Heart left ventricle (tissue), 16 donors: ENCODE results near the gene GHR. TPM values are rescaled to one million over a fixed set of nuclear protein-coding genes. Genes with fewer than 3 reads are reported as not detected.

Source experiments
- ATAC-seq, 4 donors: fragments of 200-7000 bp; cut with Tn5 transposase; one replicate each; pipeline ENCODE4 v1.9.1; 2020 to 2022; ENCODE audit warnings: moderate library complexity in 4 of 4, mild to moderate bottlenecking in 3 of 4, moderate number of reproducible peaks in 1 of 4
- DNase-seq, 5 donors: peaks; one replicate each; pipeline ENCODE4 v3.0.0-alpha.2; 2020
- H3K27ac ChIP-seq, 12 donors: fragments of 200-600 bp; sonication (generic) in 4 of 12; one replicate each; pipeline versions ENCODE4 v1.5.0 to v1.8.0; 2016 to 2022; ENCODE audit warnings: mild to moderate bottlenecking in 2 of 12
- H3K27me3 ChIP-seq, 9 donors: fragments of 200-600 bp; sonication (generic) in 2 of 9; one replicate each; pipeline versions ENCODE4 v1.5.1 to v1.8.0; 2016 to 2022; ENCODE audit warnings: mild to moderate bottlenecking in 3 of 9
- H3K36me3 ChIP-seq, 9 donors: fragments of 200-600 bp; sonication (generic) in 2 of 9; one replicate each; pipeline versions ENCODE4 v1.5.0 to v1.8.0; 2018 to 2022; ENCODE audit warnings: mild to moderate bottlenecking in 2 of 9
- H3K4me1 ChIP-seq, 12 donors: fragments of 200-600 bp; sonication (generic) in 4 of 12; one replicate each; pipeline versions ENCODE4 v1.5.0 to v1.8.0; 2016 to 2022; ENCODE audit warnings: mild to moderate bottlenecking in 3 of 12
- H3K4me3 ChIP-seq, 12 donors: fragments of 200-600 bp; sonication (generic) in 4 of 12; one replicate each; pipeline versions ENCODE4 v1.5.0 to v1.8.0; 2017 to 2022; ENCODE audit warnings: mild to moderate bottlenecking in 9 of 12, moderate library complexity in 4 of 12
- H3K9me3 ChIP-seq, 12 donors: fragments of 200-600 bp; sonication (generic) in 4 of 12; one replicate each; pipeline versions ENCODE4 v1.5.0 to v1.8.0; 2016 to 2022; ENCODE audit warnings: mild to moderate bottlenecking in 1 of 12
- POLR2A ChIP-seq, 2 donors: fragments of 450-650 bp; IDR thresholded peaks; one replicate each; pipeline ENCODE4 v1.6.1; 2017; ENCODE audit warnings: antibody characterized with exemption in 2 of 2, mild to moderate bottlenecking in 2 of 2, moderate library complexity in 2 of 2
- WGBS, 4 donors: extraction: QIAGEN DNeasy Blood & Tissue Kit in 2 of 4; methylation state at CpG; one replicate each; pipeline versions ENCODE4 v1.1.5 to v1.1.7; 2013 to 2018; 5-methylcytosine and 5-hydroxymethylcytosine counted together
- intact Hi-C, 10 donors: fragments of 100-400 bp; cut with DNase I; formaldehyde crosslinking; loops; one replicate each; pipeline versions ENCODE4 v1.11.1 to v1.14.2; 2022
- polyA plus RNA-seq, 2 donors: library from polyadenylated mRNA; stranded (reverse); fragments of 200-250 nt; gene quantifications; one replicate each; pipeline ENCODE4 v1.2.3, GENCODE V29; 2013
- total RNA-seq, 9 donors: library from RNA; depleted of rRNA in 2 of 9; stranded (reverse); fragments of >200 nt in 2 of 9; fragmentation: NEBNext Ultra II Directional in 3 of 9; extraction: Animal tissue kit (Norgen Biotek cat#: 25700) in 3 of 9; gene quantifications; one replicate each; pipeline versions ENCODE4 v1.1.0 to v1.2.4, GENCODE V29; 2016 to 2023
- TF ChIP-seq, protein P1 (sequence below), 12 donors: fragments of 200-600 bp; sonication (generic) in 4 of 12; IDR thresholded peaks; one replicate each; pipeline versions ENCODE4 v1.5.0 to v1.8.0; 2018 to 2022; ENCODE audit warnings: antibody characterized with exemption in 12 of 12, mild to moderate bottlenecking in 5 of 12
- donor health status: ischemic (EF 13 %, LVEDD 7.1; RV severe dilation, severe dysfunction).
- donor health status: healthy with polysubstance abuse.
- donor health status: DM: no; HTN: yes; CAD: no.
- donor health status: DM: no; HTN: no; CAD: no.
- donor health status: ischemic (EF 25% LVEDD 6.9; RV normal size, moderate dysfunction).
- donor health status: ischemic (EF 25% LVEDD 5.7; RV mildly dilated, moderate dysfunction).
- donor health status: healthy.
- donor health status: DM: yes; HTN: yes; CAD: no.
- donor health status: ischemic (EF 35%, LVEDD 5.7; RV mildly dilated, moderate dysfunction).
- donor health status: nonischemic (EF 11% LVEDD 7.7; RV severe dilation, severe dysfunction).
- donor health status: DM: yes; HTN: yes; CAD: no.
- donor health status: PGD.
- donor health status: ischemic (EF 29% LVEDD 5.4; RV normal size, mild dysfunction).
- donor health status: nonischemic (EF 23%, LVEDD 6.1; RV moderate dilation, normal function).

Gene GHR
- total and polyA plus RNA-seq, 11 donors, result 3.4 to 23.2 (median 11.3) TPM

DNA sequence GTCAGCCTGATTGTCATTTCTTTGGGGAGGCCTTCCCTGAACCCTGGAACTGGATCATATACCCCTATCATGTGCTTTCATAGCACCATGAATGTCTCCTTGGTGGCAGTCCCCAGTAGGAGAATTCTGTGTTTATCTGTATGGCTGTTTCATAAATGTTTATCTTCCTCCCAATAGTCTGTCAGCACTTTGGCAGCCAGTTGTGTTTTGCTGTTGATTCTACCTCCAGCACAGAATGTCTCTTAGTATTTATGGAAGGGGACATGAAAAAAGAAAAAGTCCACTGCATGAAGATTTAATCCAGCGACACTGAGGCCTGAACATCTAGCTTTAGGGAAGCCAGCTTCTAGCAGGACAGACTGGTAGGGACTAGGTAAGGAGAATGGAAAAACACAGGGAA, 38.3 kb downstream of the GHR start:
- H3K4me3 ChIP-seq, result no peak overlapping the region
- intact Hi-C loops, result no loop called here
- no peak for DNase-seq
- no peaks in the 10 kb centered on the region for H3K27me3 ChIP-seq
- 26 to 54% (median 46%) methylated on average over 1 of the region's 1 CpG for WGBS, 4 donors
- H3K27ac ChIP-seq, result no peak overlapping the region
- no peaks in the 10 kb centered on the region for H3K36me3 ChIP-seq
- TF ChIP-seq, protein P1, sequence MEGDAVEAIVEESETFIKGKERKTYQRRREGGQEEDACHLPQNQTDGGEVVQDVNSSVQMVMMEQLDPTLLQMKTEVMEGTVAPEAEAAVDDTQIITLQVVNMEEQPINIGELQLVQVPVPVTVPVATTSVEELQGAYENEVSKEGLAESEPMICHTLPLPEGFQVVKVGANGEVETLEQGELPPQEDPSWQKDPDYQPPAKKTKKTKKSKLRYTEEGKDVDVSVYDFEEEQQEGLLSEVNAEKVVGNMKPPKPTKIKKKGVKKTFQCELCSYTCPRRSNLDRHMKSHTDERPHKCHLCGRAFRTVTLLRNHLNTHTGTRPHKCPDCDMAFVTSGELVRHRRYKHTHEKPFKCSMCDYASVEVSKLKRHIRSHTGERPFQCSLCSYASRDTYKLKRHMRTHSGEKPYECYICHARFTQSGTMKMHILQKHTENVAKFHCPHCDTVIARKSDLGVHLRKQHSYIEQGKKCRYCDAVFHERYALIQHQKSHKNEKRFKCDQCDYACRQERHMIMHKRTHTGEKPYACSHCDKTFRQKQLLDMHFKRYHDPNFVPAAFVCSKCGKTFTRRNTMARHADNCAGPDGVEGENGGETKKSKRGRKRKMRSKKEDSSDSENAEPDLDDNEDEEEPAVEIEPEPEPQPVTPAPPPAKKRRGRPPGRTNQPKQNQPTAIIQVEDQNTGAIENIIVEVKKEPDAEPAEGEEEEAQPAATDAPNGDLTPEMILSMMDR (IDR thresholded peaks at IDR 0.05), result no peak
- no peak for TF ChIP-seq POLR2A (IDR thresholded peaks at IDR 0.05)
- H3K4me1 ChIP-seq, result peaks cover 0 to 16% (median 2%) of the 10 kb centered on the region in 12 donors
- H3K9me3 ChIP-seq, result no peaks in the 10 kb centered on the region
- peak in 1 of 4 donors; percentile 74 for ATAC-seq

DNA sequence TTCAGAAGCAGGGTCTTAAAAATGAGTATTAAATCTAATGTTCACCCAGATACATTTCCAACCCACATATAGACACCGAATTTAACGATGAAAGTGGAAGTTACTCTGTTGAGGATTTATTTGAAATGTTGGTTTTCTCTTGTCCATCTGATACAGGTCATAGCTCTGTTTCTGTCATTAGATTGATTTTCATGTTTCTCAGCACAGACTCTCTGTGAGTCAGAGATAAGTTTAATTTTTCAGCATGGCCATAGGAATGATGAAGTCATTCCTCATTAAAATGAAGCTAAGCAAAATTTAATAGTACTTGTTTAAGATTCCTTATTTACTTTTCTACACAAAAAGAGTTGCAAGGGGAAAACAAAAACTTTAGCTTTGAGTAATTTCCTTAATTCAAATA, 38.8 kb downstream of the GHR start:
- Histone ChIP-seq H3K4me1 (peaks cover 0 to 16% (median 2%) of the 10 kb centered on the region in 12 donors), H3K4me3 (no peak overlapping the region), H3K9me3 (no peaks in the 10 kb centered on the region), H3K27ac (no peak overlapping the region), H3K36me3 (no peaks in the 10 kb centered on the region), H3K27me3 (no peaks in the 10 kb centered on the region)
- ATAC-seq (no peak), DNase-seq (no peak)
- 72 to 96% (median 91%) methylated on average over 2 of the region's 2 CpGs for WGBS, 4 donors
- TF ChIP-seq, protein P1 (IDR thresholded peaks at IDR 0.05), result no peak
- TF ChIP-seq POLR2A (IDR thresholded peaks at IDR 0.05), result no peak
- intact Hi-C loops, result no loop called here

DNA sequence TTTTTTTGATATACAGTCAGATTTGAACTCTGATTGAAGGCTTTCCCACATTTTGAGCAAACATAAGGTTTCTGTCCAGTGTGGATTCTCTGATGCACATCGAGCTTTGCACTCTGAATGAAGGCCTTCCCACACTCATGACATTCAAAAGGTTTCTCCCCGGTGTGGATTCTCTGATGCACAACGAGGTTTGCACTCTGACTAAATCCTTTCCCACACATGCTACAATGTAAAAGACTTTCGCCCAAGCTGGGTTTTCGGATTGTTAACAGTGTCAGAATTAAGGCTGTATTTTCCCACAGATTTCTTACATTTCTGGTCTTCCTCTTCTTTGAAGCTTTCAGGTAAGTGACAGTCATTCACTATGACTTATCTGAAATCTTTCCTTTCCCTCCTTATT, 44.3 kb downstream of the GHR start:
- H3K4me3 ChIP-seq, result no peak overlapping the region
- TF ChIP-seq, protein P1 (IDR thresholded peaks at IDR 0.05), result no peak
- no peak for TF ChIP-seq POLR2A (IDR thresholded peaks at IDR 0.05)
- peaks cover 0 to 6% (median 0%) of the 10 kb centered on the region in 9 donors for H3K36me3 ChIP-seq
- 87 to 94% (median 92%) methylated on average over 5 of the region's 5 CpGs for WGBS, 4 donors
- H3K27me3 ChIP-seq, result no peaks in the 10 kb centered on the region
- no peaks in the 10 kb centered on the region for H3K9me3 ChIP-seq
- intact Hi-C loops, result no loop called here
- ATAC-seq, result no peak
- H3K27ac ChIP-seq, result no peak overlapping the region
- H3K4me1 ChIP-seq, result no peaks in the 10 kb centered on the region
- no peak for DNase-seq

DNA sequence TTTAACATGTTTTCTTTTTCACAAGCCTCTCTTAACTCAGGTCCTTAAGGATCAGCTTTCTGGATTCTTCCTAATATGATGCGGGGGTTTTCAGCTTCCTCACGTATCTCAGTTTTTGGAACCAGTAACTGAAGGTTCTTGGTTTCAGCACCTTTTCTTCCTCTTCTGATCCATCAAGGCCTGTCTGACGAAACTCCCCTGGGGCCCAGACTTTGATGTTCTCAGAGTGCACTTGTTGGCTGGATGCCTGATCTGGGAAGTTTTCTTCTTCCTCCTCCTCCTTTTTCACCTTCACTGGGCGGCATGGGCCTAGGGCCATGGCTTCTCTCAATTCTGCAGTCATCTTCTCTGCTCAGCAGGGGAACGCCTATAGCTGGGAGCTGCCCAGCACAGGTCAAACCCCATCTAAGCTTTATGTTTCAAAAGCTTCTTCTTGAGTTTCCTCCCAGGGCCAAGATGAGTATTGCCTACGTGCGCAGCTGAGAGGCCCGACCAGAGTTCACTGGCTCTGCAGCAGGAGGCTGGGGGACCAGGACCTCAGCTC, 44.8 kb downstream of the GHR start:
- H3K36me3 ChIP-seq, result peaks cover 0 to 6% (median 0%) of the 10 kb centered on the region in 9 donors
- no peaks in the 10 kb centered on the region for H3K9me3 ChIP-seq
- H3K27ac ChIP-seq, result no peak overlapping the region
- intact Hi-C loops, result no loop called here
- no peak overlapping the region for H3K4me3 ChIP-seq
- no peak for TF ChIP-seq POLR2A (IDR thresholded peaks at IDR 0.05)
- TF ChIP-seq, protein P1 (IDR thresholded peaks at IDR 0.05), result no peak
- no peaks in the 10 kb centered on the region for H3K4me1 ChIP-seq
- ATAC-seq (no peak), DNase-seq (no peak)
- no peaks in the 10 kb centered on the region for H3K27me3 ChIP-seq
- WGBS, 4 donors, result 93 to 97% (median 94%) methylated on average over 8 of the region's 8 CpGs
